Measurements from ENCODE around the gene GLDC. TPM values are rescaled to one million over a fixed set of nuclear protein-coding genes. Genes with fewer than 3 reads are reported as not detected.

Gene GLDC
- total and polyA plus RNA-seq, 10 of the 15 experiments (the other 5 are each of a cell fraction or from before 2014, with no cell fraction given): 33.1 to 165 (median 114) TPM

- H3K27ac ChIP-seq (ENCODE audit: control insufficient read depth, insufficient read depth): peak overlapping the region; percentile 4; the same call in 1 of the 2 replicates
- intact Hi-C loops (cut with micrococcal nuclease; ENCODE audit: unreplicated experiment): no loop called here
- POLR2A ChIA-PET: interaction anchor here (0.6 to 1.9 kb wide), 18 partner anchors 13 to 217 kb away, joined by 3 to 9 read pairs (median 3); partner anchors contain the start of gene UHRF2
- H3K4me2 ChIP-seq (ENCODE audit: control insufficient read depth, insufficient read depth): peak overlapping the region; percentile 36
- CTCF ChIA-PET: interaction anchor here (0.6 to 3.6 kb wide), 22 partner anchors 9 to 524 kb away, joined by 3 to 26 read pairs (median 4); no protein-coding TSS in a partner anchor
- 6% methylated on average over 4 of the region's 4 CpGs for WGBS (ENCODE audit: insufficient coverage, insufficient replicate concordance, low lambda C conversion rate, missing lambda C conversion rate)
- SMC1A ChIA-PET (ENCODE audit: uncharacterized antibody, unreplicated experiment): interaction anchor here (0.5 to 4.9 kb wide), 39 partner anchors 8 to 514 kb away, joined by 3 to 33 read pairs (median 5); partner anchors contain the start of gene KDM4C
- TSS peak; percentile 3 for BruUV-seq (replicated peaks)
- ATAC-seq (peak; percentile 95), FAIRE-seq (peak; percentile 86), DNase-seq (ENCODE audit: low read depth, low spot score) (peak; percentile 53)
- in situ Hi-C loops (cut with MboI): no loop called here
- no peaks in the 10 kb centered on the region; a peak in 1 of 4 replicates for H3K36me3 ChIP-seq (ENCODE audit: control insufficient read depth in 2 of 2, insufficient read depth in 2 of 2, low read length in 1 of 2)
- no peaks in the 10 kb centered on the region for H3K79me2 ChIP-seq (ENCODE audit: control insufficient read depth, insufficient read depth, low read length)
- H2AFZ ChIP-seq (ENCODE audit: control insufficient read depth, low read depth, low read length): no peak overlapping the region
- H3K27me3 ChIP-seq (replicated peaks in 1 of 2; ENCODE audit: control insufficient read depth in 2 of 2, insufficient read depth in 2 of 2, low read length in 1 of 2): no peaks in the 10 kb centered on the region
- no peak overlapping the region for H3K4me3 ChIP-seq
- RAD21 ChIA-PET (ENCODE audit: unreplicated experiment): interaction anchor here (0.7 to 2.9 kb wide), 28 partner anchors 9 to 567 kb away, joined by 3 to 22 read pairs (median 4); partner anchors contain the start of genes GLDC and UHRF2
- no peaks in the 10 kb centered on the region for H4K20me1 ChIP-seq (ENCODE audit: control insufficient read depth, insufficient read depth)
- H3K4me1 ChIP-seq (ENCODE audit: control insufficient read depth, insufficient read depth, low read length): peaks cover 18% of the 10 kb centered on the region
- H3K9ac ChIP-seq (ENCODE audit: control insufficient read depth, insufficient read depth, low read length): no peak overlapping the region
- no peaks in the 10 kb centered on the region for H3K9me3 ChIP-seq (replicated peaks; ENCODE audit: control insufficient read depth, insufficient read depth, low read length)
- TF ChIP-seq STAT1 (conservative IDR thresholded peaks at IDR 0.05) (no peak), KAT2A (conservative IDR thresholded peaks at IDR 0.05; ENCODE audit: control insufficient read depth, low read depth, low read length) (no peak), RCOR1 (conservative IDR thresholded peaks at IDR 0.05; ENCODE audit: low read depth, low read length) (no peak), SUPT20H (IDR thresholded peaks at IDR 0.05; ENCODE audit: borderline replicate concordance, control insufficient read depth, low read depth, low read length) (no peak), SKIL (IDR thresholded peaks at IDR 0.05; ENCODE audit: low read depth, poor library complexity, severe bottlenecking) (peak; percentile 10), KDM1A (IDR thresholded peaks at IDR 0.05; ENCODE audit: borderline replicate concordance) (no peak), SRF (IDR thresholded peaks at IDR 0.05; ENCODE audit: low read depth in 2 of 2, low read length in 2 of 2) (no peak), RFX5 (IDR thresholded peaks at IDR 0.05; ENCODE audit: low read depth, low read length) (no peak), MEF2B (IDR thresholded peaks at IDR 0.05; ENCODE audit: partially characterized antibody, poor library complexity, severe bottlenecking) (peak; percentile 91), FOXM1 (IDR thresholded peaks at IDR 0.05; ENCODE audit: low read depth, low read length) (no peak), MYC (IDR thresholded peaks at IDR 0.05; ENCODE audit: insufficient read depth, insufficient read length, insufficient replicate concordance, low read length, severe bottlenecking) (no peak), CREB1 (IDR thresholded peaks at IDR 0.05; ENCODE audit: low read depth) (no peak), SMARCA5 (IDR thresholded peaks at IDR 0.05) (no peak), CHD2 (IDR thresholded peaks at IDR 0.05; ENCODE audit: borderline replicate concordance, low read depth, low read length) (no peak; the same call in 1 of the 2 replicates), IRF5 (IDR thresholded peaks at IDR 0.05; ENCODE audit: borderline replicate concordance) (no peak)
- TF ChIP-seq, protein P1, sequence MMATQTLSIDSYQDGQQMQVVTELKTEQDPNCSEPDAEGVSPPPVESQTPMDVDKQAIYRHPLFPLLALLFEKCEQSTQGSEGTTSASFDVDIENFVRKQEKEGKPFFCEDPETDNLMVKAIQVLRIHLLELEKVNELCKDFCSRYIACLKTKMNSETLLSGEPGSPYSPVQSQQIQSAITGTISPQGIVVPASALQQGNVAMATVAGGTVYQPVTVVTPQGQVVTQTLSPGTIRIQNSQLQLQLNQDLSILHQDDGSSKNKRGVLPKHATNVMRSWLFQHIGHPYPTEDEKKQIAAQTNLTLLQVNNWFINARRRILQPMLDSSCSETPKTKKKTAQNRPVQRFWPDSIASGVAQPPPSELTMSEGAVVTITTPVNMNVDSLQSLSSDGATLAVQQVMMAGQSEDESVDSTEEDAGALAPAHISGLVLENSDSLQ (IDR thresholded peaks at IDR 0.05): no peak
- TF ChIP-seq, protein P2, sequence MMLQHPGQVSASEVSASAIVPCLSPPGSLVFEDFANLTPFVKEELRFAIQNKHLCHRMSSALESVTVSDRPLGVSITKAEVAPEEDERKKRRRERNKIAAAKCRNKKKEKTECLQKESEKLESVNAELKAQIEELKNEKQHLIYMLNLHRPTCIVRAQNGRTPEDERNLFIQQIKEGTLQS (IDR thresholded peaks at IDR 0.05; ENCODE audit: borderline replicate concordance, extremely low read depth, low read depth, low read length): no peak
Measured at GRCh38 chr9:6575324-6576034, 70.0 kb downstream of the GLDC start.

All from GM12878 (cell line).